ENCODE measurements around the gene RPL19.
A peak's percentile ranks its signal among the peaks of the same experiment; 100 is the strongest.

RPL19 gene

GRCh38 chr17:39224778-39225307 is 24.8 kb downstream of the RPL19 start:
- peak; percentile 77 for DNase-seq (ENCODE audit: low spot score)

- no peak for DNase-seq (ENCODE audit: low spot score)
These were observed 25.4 kb downstream of the RPL19 start, which contains the start of gene STAC2 for GRCh38 chr17:39225308-39225958. TSS of gene STAC2 (minus strand) at chr17:39225945. CDS start at chr17:39225502, 443 bp downstream.

DNA sequence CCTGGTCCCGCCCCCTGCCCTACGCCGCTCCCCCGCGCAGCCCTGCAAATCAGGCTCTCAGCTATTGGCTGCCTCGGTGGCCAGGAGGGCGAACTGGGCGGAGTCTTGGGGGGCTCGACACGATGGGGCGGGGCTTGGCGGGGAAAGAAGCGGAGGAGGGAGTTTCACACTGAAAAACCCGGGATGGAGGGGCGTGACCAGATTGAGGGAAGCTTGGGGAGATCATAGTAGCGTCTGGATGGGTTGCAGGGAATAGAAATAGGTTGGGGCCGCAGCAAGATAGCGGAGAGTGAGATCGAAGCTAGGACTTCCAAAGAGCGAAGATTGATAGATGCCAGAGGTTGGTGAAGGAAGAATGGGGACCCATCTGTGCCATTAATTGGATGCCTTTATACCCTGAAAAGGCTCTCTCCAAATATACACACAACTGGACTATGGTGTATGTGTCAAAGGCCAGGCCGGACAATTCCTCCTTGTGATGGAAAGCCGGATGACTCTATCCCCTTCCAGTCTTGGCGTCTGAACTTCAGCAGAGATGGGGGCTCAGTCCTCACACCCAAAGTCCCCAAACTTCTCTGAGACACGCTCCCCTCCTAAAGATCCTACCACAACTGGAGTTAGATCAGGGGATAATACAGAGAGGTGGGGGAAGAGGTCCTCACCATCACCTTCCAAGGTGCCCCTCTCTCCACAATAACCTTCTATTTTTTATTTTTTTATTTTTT is 26.0 kb downstream of the RPL19 start:
- DNase-seq (ENCODE audit: low spot score) = peak; percentile 96

DNA sequence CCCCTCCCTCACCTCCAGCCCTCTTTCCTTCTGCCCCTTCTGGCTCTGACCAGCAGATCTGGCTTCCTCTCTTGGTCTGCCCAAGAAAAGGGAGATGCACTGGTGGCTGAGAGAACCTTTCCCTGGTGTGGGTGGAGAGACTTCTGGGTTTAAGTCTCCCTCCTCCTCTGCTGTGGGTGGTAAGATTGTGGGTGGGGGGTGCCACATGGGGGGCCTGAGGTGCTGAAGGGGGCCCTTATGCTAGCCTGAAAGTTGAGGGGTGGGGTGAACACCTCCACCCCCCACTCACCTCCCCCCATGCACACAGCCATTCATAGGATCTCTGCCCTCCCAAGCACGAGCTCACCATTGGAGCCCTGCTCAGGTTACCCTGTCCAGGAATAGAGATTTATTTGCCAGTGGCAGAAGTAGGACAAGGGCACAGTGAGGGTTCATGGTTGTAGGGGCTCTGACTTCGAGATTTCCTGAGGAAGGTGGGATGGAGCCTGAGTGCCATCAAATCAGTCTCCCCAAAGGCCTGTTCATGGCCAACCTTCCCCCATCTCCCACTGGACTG is 27.4 kb downstream of the RPL19 start:
- DNase-seq (ENCODE audit: low spot score) = no peak

GRCh38 chr17:39229274-39229913 is 29.3 kb downstream of the RPL19 start:
- no peak for DNase-seq (ENCODE audit: low spot score)

GRCh38 chr17:39230361-39230760 is 30.3 kb downstream of the RPL19 start:
- DNase-seq (ENCODE audit: low spot score) = no peak

- peak; percentile 51 for DNase-seq (ENCODE audit: low spot score)
These were observed 31.0 kb downstream of the RPL19 start for GRCh38 chr17:39231091-39231561.

GRCh38 chr17:39231591-39232551 is 31.8 kb downstream of the RPL19 start:
- peak; percentile 97 for DNase-seq (ENCODE audit: low spot score)

- DNase-seq (ENCODE audit: low spot score) = peak; percentile 88
These were observed 35.7 kb downstream of the RPL19 start for GRCh38 chr17:39235555-39236449.

DNA sequence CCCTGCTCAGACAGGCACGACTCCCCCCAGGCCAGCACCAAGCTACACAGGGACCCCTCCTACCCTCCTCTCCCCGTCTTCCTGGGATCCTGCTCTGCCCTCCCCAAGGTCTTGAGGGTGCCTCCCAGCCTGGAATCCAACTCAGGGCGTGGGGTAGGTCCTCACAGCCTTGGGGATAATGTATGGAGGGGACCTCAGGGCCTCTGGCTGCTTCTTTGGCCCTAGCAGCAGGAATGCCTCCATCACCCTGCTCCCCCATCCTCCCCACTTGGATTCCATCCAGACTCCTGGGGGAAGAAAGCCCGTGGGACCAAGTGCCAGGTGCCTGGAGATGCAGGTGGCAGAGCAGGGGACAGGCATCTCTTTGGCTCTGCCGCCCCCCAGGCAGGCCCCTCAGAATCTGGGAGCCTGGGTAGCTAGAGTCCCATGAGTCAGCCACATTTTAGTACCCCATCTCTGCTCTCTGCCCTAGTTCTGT is 36.4 kb downstream of the RPL19 start:
- DNase-seq (ENCODE audit: low spot score) = peak; percentile 37

- peak; percentile 33 for DNase-seq (ENCODE audit: low spot score)
These were observed 36.9 kb downstream of the RPL19 start for GRCh38 chr17:39236981-39237441.

DNA sequence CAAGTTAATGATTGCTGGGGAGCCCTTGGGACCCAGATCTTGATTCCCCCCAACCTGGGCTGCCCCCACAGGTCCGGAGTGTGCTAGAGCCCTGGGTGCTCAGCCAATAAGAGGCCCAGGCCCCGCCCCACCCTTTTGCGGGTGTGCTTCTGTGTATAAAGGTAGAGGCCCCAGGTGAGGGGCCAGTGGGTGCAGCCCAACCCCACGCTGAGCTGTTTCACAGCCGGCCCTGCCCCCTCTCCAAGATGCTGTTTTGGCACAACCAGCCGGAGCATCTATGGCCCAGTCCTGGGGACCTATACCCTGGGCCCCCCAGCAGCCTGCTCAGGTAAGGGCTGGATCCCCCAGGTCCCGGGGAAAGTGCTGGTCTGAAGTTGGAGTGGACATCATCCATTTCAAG is 37.5 kb downstream of the RPL19 start:
- peak; percentile 29 for DNase-seq (ENCODE audit: low spot score)

- DNase-seq (ENCODE audit: low spot score) = peak; percentile 38
These were observed 38.4 kb downstream of the RPL19 start for GRCh38 chr17:39238311-39238972.

DNA sequence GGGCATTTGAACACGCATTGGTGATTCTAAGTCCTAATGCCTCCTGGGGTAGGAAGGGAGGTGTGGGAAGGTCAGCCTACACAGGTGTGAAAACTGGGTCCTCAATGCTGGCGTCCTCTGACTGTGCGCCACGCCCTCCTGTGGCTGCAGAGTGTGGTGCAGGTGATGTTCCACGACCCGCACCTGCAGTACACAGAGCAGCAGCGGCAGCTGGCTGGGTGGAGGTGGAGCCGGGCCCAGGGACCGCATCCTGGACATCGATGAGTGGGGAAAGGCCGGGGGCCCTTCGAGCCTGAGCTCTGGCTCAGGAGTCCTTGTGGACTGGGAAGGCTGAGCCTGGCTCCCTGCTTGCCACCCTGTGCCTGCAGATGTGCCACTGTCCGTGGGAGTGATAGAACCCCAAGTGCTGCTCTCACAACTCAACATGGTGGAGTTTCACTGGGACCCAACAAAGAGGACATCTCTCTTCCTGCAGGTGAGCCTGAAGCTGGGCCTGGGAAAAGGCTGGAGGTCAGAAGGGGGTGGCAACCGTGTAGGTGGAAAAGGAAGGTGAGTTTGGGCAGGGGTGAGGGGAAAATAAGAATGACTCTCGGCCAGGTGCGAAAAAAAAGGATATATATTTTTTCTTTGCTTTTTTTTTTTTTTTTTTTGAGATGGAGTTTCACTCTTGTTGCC is 39.7 kb downstream of the RPL19 start:
- peak; percentile 88 for DNase-seq (ENCODE audit: low spot score)

DNA sequence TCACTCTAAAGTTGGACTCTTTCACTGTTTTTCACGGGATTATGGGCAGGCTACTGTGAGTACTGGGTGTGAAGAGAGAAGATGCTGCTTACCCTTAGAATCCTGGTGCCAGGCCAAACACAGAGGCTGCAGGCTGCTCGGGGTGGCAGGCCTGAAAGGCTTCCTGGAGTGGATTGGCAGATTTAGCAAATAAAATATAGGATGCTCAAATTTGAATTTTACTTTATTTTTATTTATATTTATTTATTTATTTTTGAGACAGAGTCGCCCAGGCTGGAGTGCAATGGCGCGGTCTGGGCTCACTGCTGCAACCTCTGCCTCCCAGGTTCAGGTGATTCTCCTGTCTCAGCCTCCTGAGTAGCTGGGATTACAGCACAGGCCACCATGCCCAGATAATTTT is 40.5 kb downstream of the RPL19 start:
- DNase-seq (ENCODE audit: low spot score) = no peak

GRCh38 chr17:39243155-39243554 is 43.1 kb downstream of the RPL19 start:
- DNase-seq (ENCODE audit: low spot score) = peak; percentile 39

DNA sequence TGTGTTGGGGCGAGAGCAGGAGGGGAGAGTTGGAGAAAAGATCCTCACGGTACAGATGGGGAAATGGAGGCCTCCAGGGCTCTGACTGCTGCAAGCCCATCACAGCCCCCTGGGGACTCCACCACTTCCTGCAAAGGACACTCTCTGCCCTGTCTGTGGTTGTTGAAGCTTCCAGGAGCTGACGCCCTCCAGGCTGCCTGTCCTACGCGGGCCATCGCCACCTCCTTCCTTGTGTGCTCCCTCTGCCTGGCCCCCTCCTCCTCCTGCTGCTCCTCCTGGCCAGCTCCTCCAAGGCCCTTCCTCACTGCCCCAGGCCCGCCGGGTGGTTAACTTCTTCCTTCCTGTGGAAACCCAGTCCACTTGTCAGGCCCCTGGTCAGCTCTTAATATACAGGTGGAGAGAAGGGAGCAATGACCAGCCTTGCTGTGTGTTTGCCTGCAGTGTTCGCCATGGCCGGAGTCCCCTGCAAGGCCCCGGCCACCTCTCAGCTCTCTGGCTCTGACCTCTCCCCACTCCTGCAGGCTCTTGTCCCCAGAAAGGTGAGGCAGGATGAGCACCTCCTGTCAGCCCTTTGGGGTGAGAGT is 44.0 kb downstream of the RPL19 start:
- DNase-seq (ENCODE audit: low spot score) = peak; percentile 42
